Endothelial cell of hepatic sinusoid (primary cell): ENCODE measurements around the gene ZFP91.

Experiments
- in situ Hi-C: cut with HindIII; loops from 2 replicates; pipeline ENCODE4 v1.10.0; 2017; ENCODE audit warnings: low sequenced_read_pairs

ZFP91 gene

GRCh38 chr11:58580311-58580710 is 1.4 kb downstream of the ZFP91 start:
- in situ Hi-C loops, result no loop called here

GRCh38 chr11:58582437-58582836 is 3.6 kb downstream of the ZFP91 start:
- in situ Hi-C loops, result no loop called here

- in situ Hi-C loops, result no loop called here
Measured at GRCh38 chr11:58586998-58587397, 8.1 kb downstream of the ZFP91 start.

GRCh38 chr11:58591659-58592058 is 12.8 kb downstream of the ZFP91 start:
- in situ Hi-C loops, result no loop called here

DNA sequence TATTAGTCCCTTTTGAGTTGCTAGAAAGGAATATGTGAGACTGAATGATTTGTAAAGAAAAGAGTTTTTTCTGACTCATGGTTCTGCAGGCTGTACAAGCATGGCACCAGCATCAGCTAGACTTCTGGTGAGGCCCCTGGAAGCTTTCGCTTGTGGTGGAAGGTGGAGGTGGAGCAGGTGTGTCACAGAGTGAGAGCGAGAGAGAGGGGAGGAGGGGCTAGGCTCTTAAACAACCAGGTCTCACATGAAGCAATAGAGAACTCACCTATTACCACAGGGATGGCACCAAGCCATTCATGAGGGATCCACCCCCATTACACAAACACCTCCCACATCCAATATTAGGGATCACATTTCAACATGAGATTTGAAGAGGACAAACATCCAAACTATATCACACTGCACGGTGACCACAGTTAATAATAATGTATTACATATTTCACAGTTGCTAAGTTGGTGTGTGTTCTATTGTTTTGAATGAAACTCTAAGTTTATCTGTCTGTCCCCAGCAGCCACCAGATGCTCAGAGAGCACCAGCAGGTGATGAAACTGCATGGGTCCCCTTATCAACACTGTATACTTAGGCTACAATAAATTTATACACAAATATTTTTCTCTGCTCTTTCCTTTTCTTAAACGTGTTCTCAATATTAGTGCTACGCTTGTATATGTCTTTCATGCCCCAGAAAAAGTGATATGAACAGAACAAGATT is 14.1 kb downstream of the ZFP91 start:
- in situ Hi-C loops, result no loop called here

DNA sequence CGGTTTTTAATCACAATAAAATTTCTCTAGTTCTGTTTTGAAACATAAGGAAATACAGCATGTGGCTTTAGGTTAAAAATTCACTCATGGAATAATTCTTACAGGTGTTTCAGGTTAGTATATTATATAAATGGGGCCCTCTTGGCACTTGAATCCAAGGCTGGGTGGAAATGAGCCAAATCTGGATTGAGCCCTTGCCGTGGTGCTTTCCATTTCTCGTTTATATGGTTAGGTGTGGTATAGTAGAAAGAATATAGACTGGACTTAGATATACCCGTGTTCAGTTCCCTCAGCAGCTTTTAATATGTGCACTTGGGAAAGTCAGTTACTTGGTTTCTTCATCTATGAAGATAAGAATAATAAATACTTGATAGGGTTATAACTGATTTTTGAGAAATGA is 16.0 kb downstream of the ZFP91 start:
- in situ Hi-C loops, result no loop called here

GRCh38 chr11:58596621-58597020 is 17.8 kb downstream of the ZFP91 start:
- in situ Hi-C loops, result no loop called here

DNA sequence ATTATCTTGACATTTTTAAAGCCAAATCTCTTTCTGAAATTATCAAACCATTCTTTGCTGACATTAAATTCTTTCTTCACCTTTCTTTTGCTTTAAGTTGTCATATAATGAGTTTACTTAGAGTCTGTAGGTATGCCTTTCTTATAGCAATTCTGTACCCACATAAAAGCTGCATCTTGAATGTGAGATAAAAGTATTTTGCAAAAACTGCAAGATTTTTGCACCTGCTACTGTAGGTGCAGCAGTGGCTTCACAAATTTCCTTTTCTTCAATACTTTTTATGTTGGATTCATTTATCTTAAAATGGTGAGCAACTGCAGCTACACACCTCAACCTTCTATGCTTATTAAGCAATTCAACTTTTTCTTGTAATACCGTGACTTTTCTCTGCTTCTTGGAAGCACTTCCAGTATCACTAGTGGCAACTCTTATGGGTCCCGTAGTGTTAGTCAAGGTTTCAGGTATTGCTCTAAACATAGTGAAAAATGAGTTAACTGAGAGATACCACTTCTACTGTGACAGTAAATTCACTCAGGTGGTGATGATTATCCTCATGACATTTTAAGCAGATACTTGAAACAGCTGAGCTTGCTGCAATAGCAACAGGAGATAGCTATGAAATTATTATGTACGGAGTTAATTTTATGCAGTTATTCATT is 18.8 kb downstream of the ZFP91 start:
- in situ Hi-C loops, result no loop called here

DNA sequence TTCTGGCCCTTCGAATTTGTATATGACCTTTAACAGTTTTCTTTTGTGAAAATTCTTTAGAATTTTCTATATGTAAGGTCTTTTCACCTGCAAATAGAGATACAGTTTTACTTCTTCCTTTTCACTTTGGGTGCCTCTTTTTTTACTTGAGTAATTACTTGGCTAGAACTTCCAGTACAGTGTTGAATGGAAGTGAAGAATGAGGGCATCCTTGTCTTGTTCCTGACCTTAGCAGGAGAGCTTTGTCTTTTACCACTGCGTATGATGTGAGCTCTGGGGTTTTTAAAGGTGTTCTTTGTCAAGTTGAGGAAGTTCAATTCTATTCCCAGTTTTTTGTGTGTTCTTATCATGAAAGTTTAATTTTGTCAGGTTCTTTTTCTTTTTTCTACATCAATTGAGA is 21.6 kb downstream of the ZFP91 start:
- in situ Hi-C loops, result no loop called here

GRCh38 chr11:58606930-58607714 is 28.3 kb downstream of the ZFP91 start:
- in situ Hi-C loops, result no loop called here

DNA sequence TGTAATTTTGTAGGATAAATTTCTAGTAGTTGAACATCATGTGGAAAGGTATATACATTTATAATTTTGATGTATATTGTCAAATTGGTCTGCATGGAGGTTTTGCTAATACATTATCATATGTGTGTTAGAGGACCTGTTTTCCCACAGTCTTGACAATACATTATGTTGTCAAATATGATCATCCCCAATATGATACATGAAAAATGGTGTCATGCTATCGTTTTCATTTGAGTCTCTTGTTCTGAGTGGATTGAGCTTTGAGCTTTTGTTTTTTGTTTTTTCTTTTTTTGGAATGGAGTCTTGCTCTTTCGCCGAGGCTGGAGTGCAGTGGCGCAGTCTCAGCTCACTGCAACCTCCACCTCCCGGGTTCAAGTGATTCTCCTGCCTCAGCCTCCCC is 29.5 kb downstream of the ZFP91 start:
- in situ Hi-C loops, result no loop called here

- in situ Hi-C loops, result no loop called here
Measured at GRCh38 chr11:58609723-58610122, 30.9 kb downstream of the ZFP91 start.

- in situ Hi-C loops, result no loop called here
Measured at GRCh38 chr11:58613228-58613627, 34.4 kb downstream of the ZFP91 start.

DNA sequence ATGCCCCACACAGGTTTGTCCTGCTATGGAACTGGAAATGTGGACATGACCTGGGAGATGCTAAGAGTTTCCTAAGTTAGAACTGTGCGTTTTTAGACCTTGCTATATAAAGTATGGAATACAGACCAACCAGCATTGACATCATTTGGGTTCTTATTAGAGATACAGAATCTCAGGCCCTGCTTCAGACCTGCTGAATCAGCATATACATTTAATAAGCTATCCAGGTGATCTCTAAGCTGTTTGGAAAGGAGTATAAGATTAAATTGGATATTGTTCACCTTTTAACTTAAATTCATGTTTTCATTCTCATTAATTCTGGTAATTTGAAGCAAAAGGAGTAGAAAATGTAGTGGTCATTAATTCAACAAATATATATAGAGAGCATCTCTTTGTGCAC is 36.7 kb downstream of the ZFP91 start:
- in situ Hi-C loops, result no loop called here

GRCh38 chr11:58616594-58616993 is 37.7 kb downstream of the ZFP91 start:
- in situ Hi-C loops, result no loop called here

GRCh38 chr11:58617976-58618557 is 39.2 kb downstream of the ZFP91 start:
- in situ Hi-C loops, result no loop called here

- in situ Hi-C loops, result no loop called here
Measured at GRCh38 chr11:58621586-58622262, 42.9 kb downstream of the ZFP91 start.

GRCh38 chr11:58622344-58622743 is 43.5 kb downstream of the ZFP91 start, which contains the start of gene CNTF:
Gene CNTF (plus strand): TSS chr11:58622665. CDS start chr11:58622753, 88 bp downstream.
- in situ Hi-C loops, result no loop called here

DNA sequence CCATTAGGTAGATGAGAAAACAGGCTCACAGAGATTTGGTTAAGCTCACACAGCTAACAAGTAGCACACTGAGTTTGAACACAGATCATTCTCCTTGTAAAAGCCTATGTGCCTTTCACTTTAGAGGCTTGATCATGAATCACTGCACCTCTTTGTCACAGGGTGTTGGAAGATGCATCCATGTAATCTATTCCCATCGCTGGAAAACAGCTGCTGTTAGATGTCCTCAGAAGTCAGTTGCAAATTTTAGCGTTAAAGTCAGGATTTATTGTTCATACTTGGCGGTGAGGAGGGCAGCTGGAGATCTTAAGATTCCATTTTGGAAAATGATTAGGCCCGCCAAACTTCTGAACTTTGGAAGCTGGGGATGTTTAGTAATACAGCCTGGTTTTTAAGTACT is 46.2 kb downstream of the ZFP91 start:
- in situ Hi-C loops, result no loop called here

- in situ Hi-C loops, result no loop called here
Measured at GRCh38 chr11:58625826-58626460, 47.1 kb downstream of the ZFP91 start.
